Lower leg skin (tissue), 4 donors: ENCODE data around the gene ENTREP1. TPM values are rescaled to one million over a fixed set of nuclear protein-coding genes. Genes with fewer than 3 reads are reported as not detected.

ENCODE experiments used
- DNase-seq, 2 donors: peaks; one replicate each; pipeline ENCODE4 v3.0.0-alpha.2; 2019; ENCODE audit warnings: low spot score in 2 of 2
- H3K4me3 ChIP-seq: fragments of 200-600 bp; sonication (generic); 2 replicates; pipeline ENCODE4 v1.5.1; 2017; ENCODE audit warnings: mild to moderate bottlenecking, low read depth; ENCODE audit not compliant: poor library complexity, severe bottlenecking
- POLR2A ChIP-seq, 2 donors: fragments of 450-650 bp; IDR thresholded peaks; one replicate each; pipeline ENCODE4 v1.6.1; 2016 to 2017; ENCODE audit warnings: antibody characterized with exemption in 2 of 2, mild to moderate bottlenecking in 1 of 2, moderate library complexity in 1 of 2
- WGBS, 2 donors: methylation state at CpG; one replicate each; pipeline ENCODE4 v1.1.5; 2018; 5-methylcytosine and 5-hydroxymethylcytosine counted together
- intact Hi-C: fragments of 100-400 bp; cut with DNase I; formaldehyde crosslinking; loops from one replicate; pipeline ENCODE4 v1.15.0; 2023; ENCODE audit warnings: low total_unique reads
- total RNA-seq, 4 donors: library from RNA; depleted of rRNA; stranded (reverse); fragments of >200 nt; gene quantifications; one replicate each; pipeline ENCODE4 v1.1.0, GENCODE V29; 2016
- TF ChIP-seq, protein P1 (sequence below), 3 donors: fragments of 450-650 bp; IDR thresholded peaks; one replicate each; pipeline ENCODE4 v1.5.1; 2016; ENCODE audit warnings: antibody characterized with exemption in 3 of 3, mild to moderate bottlenecking in 3 of 3, moderate library complexity in 2 of 3

The ENTREP1 gene
- total RNA-seq, 4 donors from 2014 or later, result 12.7 to 19.1 (median 16.3) TPM

DNA sequence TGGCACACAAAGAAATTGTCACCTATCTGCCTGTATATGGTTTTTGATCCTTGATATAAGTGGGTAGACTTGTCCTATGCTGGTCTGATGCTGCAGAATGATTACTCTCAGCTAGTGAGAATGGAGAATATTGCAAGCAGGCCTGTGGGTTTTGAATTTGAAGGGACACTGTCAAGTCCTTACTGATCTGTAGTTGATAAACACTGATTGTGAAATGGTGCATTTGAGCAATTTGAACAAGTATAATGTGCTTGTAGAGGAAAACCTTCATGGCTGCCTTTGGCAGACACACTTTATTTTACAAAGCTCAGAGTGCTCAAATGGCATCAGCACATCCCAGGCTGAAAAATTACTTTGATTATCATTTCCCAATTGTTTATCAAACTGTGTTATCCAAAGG, 9.3 kb downstream of the ENTREP1 start:
- H3K4me3 ChIP-seq, result no peak overlapping the region
- TF ChIP-seq, protein P1, sequence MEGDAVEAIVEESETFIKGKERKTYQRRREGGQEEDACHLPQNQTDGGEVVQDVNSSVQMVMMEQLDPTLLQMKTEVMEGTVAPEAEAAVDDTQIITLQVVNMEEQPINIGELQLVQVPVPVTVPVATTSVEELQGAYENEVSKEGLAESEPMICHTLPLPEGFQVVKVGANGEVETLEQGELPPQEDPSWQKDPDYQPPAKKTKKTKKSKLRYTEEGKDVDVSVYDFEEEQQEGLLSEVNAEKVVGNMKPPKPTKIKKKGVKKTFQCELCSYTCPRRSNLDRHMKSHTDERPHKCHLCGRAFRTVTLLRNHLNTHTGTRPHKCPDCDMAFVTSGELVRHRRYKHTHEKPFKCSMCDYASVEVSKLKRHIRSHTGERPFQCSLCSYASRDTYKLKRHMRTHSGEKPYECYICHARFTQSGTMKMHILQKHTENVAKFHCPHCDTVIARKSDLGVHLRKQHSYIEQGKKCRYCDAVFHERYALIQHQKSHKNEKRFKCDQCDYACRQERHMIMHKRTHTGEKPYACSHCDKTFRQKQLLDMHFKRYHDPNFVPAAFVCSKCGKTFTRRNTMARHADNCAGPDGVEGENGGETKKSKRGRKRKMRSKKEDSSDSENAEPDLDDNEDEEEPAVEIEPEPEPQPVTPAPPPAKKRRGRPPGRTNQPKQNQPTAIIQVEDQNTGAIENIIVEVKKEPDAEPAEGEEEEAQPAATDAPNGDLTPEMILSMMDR (IDR thresholded peaks at IDR 0.05), result no peak
- no peak for TF ChIP-seq POLR2A (IDR thresholded peaks at IDR 0.05)
- intact Hi-C loops, result no loop called here
- DNase-seq, result no peak

DNA sequence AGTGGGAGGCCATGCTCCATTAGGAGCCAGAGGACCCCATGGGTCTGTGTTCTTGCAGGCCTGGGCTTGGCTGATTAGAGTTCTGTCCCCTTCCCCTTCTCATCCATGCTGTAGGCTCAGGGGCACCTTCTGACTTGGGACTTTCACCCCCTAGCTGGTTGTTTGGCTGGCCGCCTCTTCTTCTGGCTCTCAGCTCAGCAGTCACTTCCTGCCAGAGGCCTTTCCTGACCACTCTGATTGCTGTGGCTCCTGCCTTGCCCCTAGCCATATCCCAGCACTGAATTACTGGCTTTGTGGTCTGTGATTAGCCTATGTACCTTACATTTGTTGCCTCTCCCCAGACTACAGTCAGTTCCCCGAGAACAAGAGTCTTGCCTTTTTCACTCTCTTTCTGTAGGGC, 14.6 kb downstream of the ENTREP1 start:
- DNase-seq, result no peak
- intact Hi-C loops, result no loop called here
- 79 to 82% methylated on average over 2 of the region's 2 CpGs for WGBS, 2 donors
- no peak overlapping the region for H3K4me3 ChIP-seq
- TF ChIP-seq, protein P1 (IDR thresholded peaks at IDR 0.05), result no peak
- TF ChIP-seq POLR2A (IDR thresholded peaks at IDR 0.05), result no peak

DNA sequence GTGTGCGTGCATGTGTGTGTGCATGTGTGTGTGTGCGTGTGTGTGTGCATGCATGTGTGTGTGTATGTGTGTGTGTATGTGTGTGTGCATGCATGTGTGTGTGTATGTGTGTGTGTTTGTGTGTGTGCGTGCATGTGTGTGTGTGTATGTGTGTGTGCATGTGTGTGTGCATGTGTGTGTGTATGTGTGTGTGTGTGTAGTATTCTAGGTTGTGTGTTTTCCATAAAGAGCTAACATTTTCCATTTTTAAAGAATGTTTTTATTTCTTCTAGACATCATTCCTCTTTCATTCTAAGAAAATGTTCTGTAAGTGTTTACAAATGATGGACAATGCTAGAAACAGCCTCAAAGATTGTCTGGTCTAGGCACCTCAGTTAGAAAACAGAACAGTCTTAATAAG, 15.6 kb downstream of the ENTREP1 start:
- no peak for DNase-seq
- TF ChIP-seq, protein P1 (IDR thresholded peaks at IDR 0.05), result no peak
- no peak for TF ChIP-seq POLR2A (IDR thresholded peaks at IDR 0.05)
- intact Hi-C loops, result no loop called here
- no peak overlapping the region for H3K4me3 ChIP-seq
- WGBS, 2 donors, result 13 to 65% methylated on average over 3 of the region's 3 CpGs

DNA sequence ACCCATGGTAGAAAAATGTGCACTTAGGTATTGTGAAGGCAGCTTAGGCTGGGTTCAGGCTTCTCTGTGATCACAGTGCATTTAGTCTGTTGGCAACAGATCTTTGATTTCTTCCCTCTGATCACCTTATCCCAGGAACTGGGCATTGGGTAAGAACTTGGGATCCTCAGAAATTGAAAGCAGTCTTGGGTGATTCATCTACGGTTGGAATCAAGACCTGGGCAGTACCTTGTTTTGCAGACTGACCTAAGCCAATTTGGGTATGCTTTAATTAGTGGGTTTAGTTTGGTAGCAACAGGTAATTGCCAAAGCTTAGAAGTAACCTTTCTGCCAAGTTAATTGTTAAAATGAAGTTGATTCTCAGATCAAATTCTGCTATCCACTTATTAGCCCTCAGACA, 17.8 kb downstream of the ENTREP1 start:
- intact Hi-C loops, result no loop called here
- whole genome bisulfite sequencing, 2 donors, result 55 to 74% methylated on average over 1 of the region's 1 CpG
- no peak for TF ChIP-seq POLR2A (IDR thresholded peaks at IDR 0.05)
- TF ChIP-seq, protein P1 (IDR thresholded peaks at IDR 0.05), result no peak
- H3K4me3 ChIP-seq, result no peak overlapping the region
- DNase-seq, result no peak

DNA sequence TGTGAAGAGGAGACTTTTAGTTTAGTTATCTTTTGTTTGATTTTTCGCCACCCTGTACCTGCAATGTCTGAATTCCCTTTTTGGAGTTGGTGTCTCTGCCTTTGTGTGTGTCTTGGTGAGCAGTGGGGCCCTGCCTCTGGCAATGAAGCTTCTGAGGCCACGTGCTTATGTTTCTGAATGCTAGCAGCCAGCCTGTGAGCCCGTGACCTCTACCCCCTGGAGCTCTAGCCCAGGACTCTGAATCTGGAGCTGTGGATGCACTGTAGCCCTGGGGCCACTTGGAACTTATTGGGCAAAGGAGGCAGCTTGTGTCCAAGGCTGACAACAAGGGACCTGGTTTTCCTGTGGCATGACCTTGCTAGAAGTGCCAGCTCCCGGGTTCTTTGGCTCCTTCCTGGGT, 19.4 kb downstream of the ENTREP1 start:
- intact Hi-C loops, result no loop called here
- WGBS, 2 donors, result 73 to 82% methylated on average over 4 of the region's 4 CpGs
- TF ChIP-seq POLR2A (IDR thresholded peaks at IDR 0.05), result no peak
- TF ChIP-seq, protein P1 (IDR thresholded peaks at IDR 0.05), result no peak

DNA sequence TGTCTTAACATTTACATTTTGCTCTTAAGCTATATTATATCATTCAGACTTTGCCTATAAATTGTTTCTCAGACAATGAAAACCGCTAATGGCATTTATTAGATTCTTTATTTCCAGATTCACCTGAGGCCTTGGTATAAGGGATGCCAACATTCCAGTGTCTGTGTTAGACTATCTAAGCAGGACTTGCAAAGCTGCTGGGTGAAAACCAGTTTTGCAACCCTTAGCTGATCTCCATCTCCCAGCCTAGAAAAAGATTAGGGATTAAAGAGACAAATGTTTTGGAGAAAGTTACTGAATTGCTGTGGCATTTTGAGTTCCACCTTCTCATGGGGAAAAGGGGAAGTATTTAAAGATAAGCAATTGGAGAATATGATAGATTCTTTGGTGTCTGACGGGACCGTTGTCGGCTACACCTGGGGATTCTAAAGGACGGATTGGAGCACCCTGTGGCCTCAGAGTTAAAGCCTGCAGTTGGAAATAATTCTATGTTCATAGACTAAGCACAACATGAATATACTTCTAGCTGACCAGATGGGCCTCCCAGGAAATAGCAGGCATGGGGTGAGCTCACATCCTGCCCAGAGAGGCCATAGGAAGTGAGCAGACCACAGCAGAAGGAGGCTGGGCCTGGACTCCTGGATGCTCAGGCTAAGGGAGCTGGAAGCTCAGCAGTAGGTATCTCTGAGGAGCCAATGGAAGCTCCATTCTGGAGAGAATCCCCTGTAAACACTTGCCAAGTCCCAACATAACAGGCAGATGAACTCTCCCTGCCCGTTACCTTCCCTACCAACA, 21.8 kb downstream of the ENTREP1 start:
- DNase-seq, result no peak
- no peak for TF ChIP-seq POLR2A (IDR thresholded peaks at IDR 0.05)
- TF ChIP-seq, protein P1 (IDR thresholded peaks at IDR 0.05), result no peak
- 65 to 66% methylated on average over 6 of the region's 6 CpGs for WGBS, 2 donors
- intact Hi-C loops, result no loop called here
- H3K4me3 ChIP-seq, result no peak overlapping the region

More for the DNA sequence above, 19.4 kb downstream of the ENTREP1 start:
- DNase-seq, result no peak
- H3K4me3 ChIP-seq, result no peak overlapping the region
